GM12878 (cell line): ENCODE results near the gene CDH4. TPM values are rescaled to one million over a fixed set of nuclear protein-coding genes. Genes with fewer than 3 reads are reported as not detected.

ENCODE experiments used
- ATAC-seq: fragments of 200-7000 bp; cut with Tn5 transposase; 3 replicates; pipeline ENCODE4 v1.9.1; 2020; ENCODE audit warnings: mild to moderate bottlenecking, moderate library complexity
- BruUV-seq: library from RNA; stranded (reverse); fragments of 400-500 nt; replicated peaks from 2 replicates; lab custom pipeline; 2021; lab: Mats Ljungman, UMichigan
- CTCF ChIA-PET: fragments of 300-600 bp; sonication (Branson Sonifier 250); formaldehyde crosslinking; extraction: SDS; loops from one replicate; lab custom pipeline; 2021; ENCODE audit warnings: inconsistent platforms; lab: Yijun Ruan, JAX
- POLR2A ChIA-PET: fragments of 350-600 bp; formaldehyde crosslinking; extraction: SDS; loops from one replicate; lab custom pipeline; 2021; ENCODE audit warnings: inconsistent platforms; lab: Charles Lee
- RAD21 ChIA-PET: fragments of 300-600 bp; sonication (Branson Sonifier 250); formaldehyde crosslinking; loops from one replicate; lab custom pipeline; 2023; ENCODE audit warnings: antibody characterized with exemption; ENCODE audit not compliant: unreplicated experiment; lab: Charles Lee
- SMC1A ChIA-PET: fragments of 300-600 bp; sonication (Branson Sonifier 250); formaldehyde crosslinking; loops from one replicate; lab custom pipeline; 2023; ENCODE audit not compliant: unreplicated experiment, uncharacterized antibody; lab: Charles Lee
- DNase-seq: peaks from one replicate; pipeline ENCODE4 v3.0.0-alpha.2; 2011; ENCODE audit warnings: low read depth, low spot score
- FAIRE-seq: peaks from 3 replicates; lab custom pipeline; 2011; peaks lifted over from hg19 to GRCh38; lab: Jason Lieb, UNC
- H2AFZ ChIP-seq: 2 replicates; pipeline ENCODE4 v1.6.0; 2011; ENCODE audit warnings: low read depth, low read length, control low read depth; ENCODE audit not compliant: control insufficient read depth
- H3K27ac ChIP-seq: 2 replicates; pipeline ENCODE4 v1.5.1; 2011; ENCODE audit warnings: control low read depth; ENCODE audit not compliant: control insufficient read depth, insufficient read depth
- H3K27me3 ChIP-seq, 2 experiments: replicated peaks in 1 of 2; 2 replicates each; pipeline versions ENCODE4 v1.6.0 to v1.6.1; 2011; ENCODE audit warnings: low read length in 1 of 2; ENCODE audit not compliant: control insufficient read depth in 2 of 2, insufficient read depth in 2 of 2
- H3K36me3 ChIP-seq, 2 experiments: 2 replicates each; pipeline ENCODE4 v1.5.1; 2011; ENCODE audit warnings: low read length in 1 of 2; ENCODE audit not compliant: control insufficient read depth in 2 of 2, insufficient read depth in 2 of 2
- H3K4me1 ChIP-seq: 2 replicates; pipeline ENCODE4 v1.6.1; 2011; ENCODE audit warnings: mild to moderate bottlenecking, low read length, moderate library complexity, mixed read lengths; ENCODE audit not compliant: control insufficient read depth, insufficient read depth
- H3K4me2 ChIP-seq: 2 replicates; pipeline ENCODE4 v1.6.0; 2011; ENCODE audit warnings: control low read depth; ENCODE audit not compliant: control insufficient read depth, insufficient read depth
- H3K4me3 ChIP-seq: fragments of 200-600 bp; sonication (generic); 2 replicates; pipeline ENCODE4 v1.5.1; 2016
- H3K79me2 ChIP-seq: 2 replicates; pipeline ENCODE4 v1.6.0; 2011; ENCODE audit warnings: low read length; ENCODE audit not compliant: control insufficient read depth, insufficient read depth
- H3K9ac ChIP-seq: 2 replicates; pipeline ENCODE4 v1.8.0; 2011; ENCODE audit warnings: low read length, control low read depth, mixed read lengths; ENCODE audit not compliant: control insufficient read depth, insufficient read depth
- H3K9me3 ChIP-seq: replicated peaks from 3 replicates; pipeline ENCODE4 v1.5.1; 2011; ENCODE audit warnings: mild to moderate bottlenecking, low read length; ENCODE audit not compliant: control insufficient read depth, insufficient read depth
- H4K20me1 ChIP-seq: 2 replicates; pipeline ENCODE4 v1.6.0; 2011; ENCODE audit not compliant: control insufficient read depth, insufficient read depth
- KDM1A ChIP-seq: fragments of 200-600 bp; sonication (generic); IDR thresholded peaks from 2 replicates; pipeline ENCODE4 v1.6.1; 2016; ENCODE audit warnings: borderline replicate concordance
- MYC ChIP-seq: IDR thresholded peaks from 2 replicates; pipeline ENCODE4 v1.6.1; 2011; ENCODE audit warnings: mild to moderate bottlenecking, low read length, moderate library complexity, inconsistent platforms; ENCODE audit not compliant: insufficient read depth, insufficient replicate concordance, insufficient read length, severe bottlenecking
- NBN ChIP-seq: fragments of 450-650 bp; IDR thresholded peaks from 2 replicates; pipeline ENCODE4 v1.6.1; 2016
- PML ChIP-seq: IDR thresholded peaks from 2 replicates; pipeline ENCODE4 v1.6.1; 2012; ENCODE audit warnings: low read length, inconsistent platforms
- POLR2AphosphoS5 ChIP-seq: IDR thresholded peaks from 2 replicates; pipeline ENCODE4 v1.6.1; 2011; ENCODE audit warnings: mild to moderate bottlenecking, low read length, inconsistent platforms
- SMAD1 ChIP-seq: fragments of 450-650 bp; IDR thresholded peaks from 2 replicates; pipeline ENCODE4 v1.6.1; 2018; ENCODE audit warnings: mild to moderate bottlenecking, low read depth; ENCODE audit not compliant: partially characterized antibody
- SMARCA5 ChIP-seq: fragments of 450-650 bp; IDR thresholded peaks from 2 replicates; pipeline ENCODE4 v1.6.1; 2017; ENCODE audit warnings: mild to moderate bottlenecking
- TARDBP ChIP-seq: IDR thresholded peaks from 2 replicates; pipeline ENCODE4 v1.6.1; 2016; ENCODE audit warnings: borderline replicate concordance
- ZSCAN29 ChIP-seq: fragments of 450-650 bp; IDR thresholded peaks from 2 replicates; pipeline ENCODE4 v1.6.1; 2017; ENCODE audit warnings: mild to moderate bottlenecking, moderate library complexity
- WGBS: methylation state at CpG from one replicate; pipeline ENCODE4 v1.1.6; 2016; ENCODE audit warnings: low lambda C conversion rate; ENCODE audit not compliant: insufficient replicate concordance, insufficient coverage; ENCODE audit errors: missing lambda C conversion rate; 5-methylcytosine and 5-hydroxymethylcytosine counted together
- in situ Hi-C: fragments of 300-500 bp; cut with MboI; formaldehyde crosslinking; loops from 9 replicates; pipeline ENCODE4 v1.14.3; 2018; ENCODE audit warnings: mixed read lengths
- intact Hi-C: fragments of 100-400 bp; cut with micrococcal nuclease; formaldehyde crosslinking; loops from one replicate; pipeline ENCODE4 v1.14.2; 2022; ENCODE audit not compliant: unreplicated experiment
- polyA plus RNA-seq, 11 experiments: library from polyadenylated mRNA; depleted of rRNA in 4 of 11; unstranded in 6 of 11; stranded (reverse) in 5 of 11; fragments of >200 nt; fragmentation: Nextera tagmentation in 4 of 11; fragmentation: Illumina TruSeq in 1 of 11; extraction: Ambion mirVana in 4 of 11; extraction: Trizol in 1 of 11; gene quantifications; 1 replicate in 1 of 11; 2 replicates in 10 of 11; pipeline versions ENCODE4 v1.2.1 to v1.2.3, GENCODE V29; 2011 to 2016; ENCODE audit warnings: inconsistent platforms in 2 of 11, missing spikeins in 2 of 11, low read depth in 1 of 11
- total RNA-seq, 4 experiments: library from RNA; depleted of rRNA in 3 of 4; stranded (reverse); fragments of >200 nt in 3 of 4; fragmentation: Illumina TruSeq in 1 of 4; extraction: Trizol in 1 of 4; gene quantifications; 2 replicates each; pipeline versions ENCODE4 v1.2.1 to v1.2.3, GENCODE V29; 2013 to 2021
- TF ChIP-seq, protein P1 (sequence below): fragments of 450-650 bp; conservative IDR thresholded peaks from 2 replicates; pipeline ENCODE4 v1.6.1; 2017; ENCODE audit warnings: mild to moderate bottlenecking, moderate library complexity
- TF ChIP-seq, protein P2 (sequence below): IDR thresholded peaks from 2 replicates; pipeline ENCODE4 v1.6.1; 2011; ENCODE audit warnings: borderline replicate concordance, low read depth, mild to moderate bottlenecking, moderate library complexity, low read length; ENCODE audit not compliant: insufficient read depth, poor library complexity, severe bottlenecking
- TF ChIP-seq, protein P3 (sequence below): fragments of 450-650 bp; formaldehyde crosslinking; IDR thresholded peaks from 2 replicates; pipeline ENCODE4 v1.4.0; 2022; ENCODE audit warnings: mild to moderate bottlenecking, moderate library complexity

CDH4 gene
- total and polyA plus RNA-seq, 10 of the 15 experiments (the other 5 are each of a cell fraction or from before 2014, with no cell fraction given) = not detected

DNA sequence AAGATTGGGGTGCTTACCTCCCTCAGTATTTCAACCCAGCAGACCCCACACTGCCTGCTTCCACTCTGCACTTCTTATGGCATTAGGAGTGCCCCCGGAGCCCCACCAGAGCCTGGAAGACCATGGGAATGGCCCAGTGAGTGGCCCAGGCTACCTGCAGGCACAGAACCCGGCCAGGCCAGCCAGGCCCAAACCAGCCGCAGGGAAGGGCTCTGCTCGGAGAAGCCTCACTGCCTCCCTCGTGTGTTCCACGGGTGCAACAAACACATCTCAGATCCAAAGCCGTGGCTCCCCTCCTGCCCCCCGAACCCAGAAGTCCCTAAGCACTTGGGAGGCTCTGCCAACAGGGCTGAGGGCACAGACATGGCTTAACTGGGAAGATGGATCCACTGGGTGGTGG lies 283.9 kb downstream of the CDH4 start:
- 35% methylated on average over 8 of the region's 8 CpGs for WGBS
- no peaks in the 10 kb centered on the region for H3K36me3 ChIP-seq
- POLR2A ChIA-PET = no interaction called here
- H2AFZ ChIP-seq = no peak overlapping the region
- in situ Hi-C loops = no loop called here
- no peaks in the 10 kb centered on the region for H3K79me2 ChIP-seq
- no peak overlapping the region for H3K9ac ChIP-seq
- SMC1A ChIA-PET = no interaction called here
- CTCF ChIA-PET = no interaction called here
- TF ChIP-seq MYC = no peak
- TF ChIP-seq NBN = no peak
- no peak for TF ChIP-seq SMARCA5
- TF ChIP-seq, protein P1, sequence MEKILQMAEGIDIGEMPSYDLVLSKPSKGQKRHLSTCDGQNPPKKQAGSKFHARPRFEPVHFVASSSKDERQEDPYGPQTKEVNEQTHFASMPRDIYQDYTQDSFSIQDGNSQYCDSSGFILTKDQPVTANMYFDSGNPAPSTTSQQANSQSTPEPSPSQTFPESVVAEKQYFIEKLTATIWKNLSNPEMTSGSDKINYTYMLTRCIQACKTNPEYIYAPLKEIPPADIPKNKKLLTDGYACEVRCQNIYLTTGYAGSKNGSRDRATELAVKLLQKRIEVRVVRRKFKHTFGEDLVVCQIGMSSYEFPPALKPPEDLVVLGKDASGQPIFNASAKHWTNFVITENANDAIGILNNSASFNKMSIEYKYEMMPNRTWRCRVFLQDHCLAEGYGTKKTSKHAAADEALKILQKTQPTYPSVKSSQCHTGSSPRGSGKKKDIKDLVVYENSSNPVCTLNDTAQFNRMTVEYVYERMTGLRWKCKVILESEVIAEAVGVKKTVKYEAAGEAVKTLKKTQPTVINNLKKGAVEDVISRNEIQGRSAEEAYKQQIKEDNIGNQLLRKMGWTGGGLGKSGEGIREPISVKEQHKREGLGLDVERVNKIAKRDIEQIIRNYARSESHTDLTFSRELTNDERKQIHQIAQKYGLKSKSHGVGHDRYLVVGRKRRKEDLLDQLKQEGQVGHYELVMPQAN = no peak
- no peak for TF ChIP-seq SMAD1
- no peak for TF ChIP-seq ZSCAN29
- TF ChIP-seq KDM1A = no peak
- no peak for TF ChIP-seq POLR2AphosphoS5
- TF ChIP-seq, protein P2, sequence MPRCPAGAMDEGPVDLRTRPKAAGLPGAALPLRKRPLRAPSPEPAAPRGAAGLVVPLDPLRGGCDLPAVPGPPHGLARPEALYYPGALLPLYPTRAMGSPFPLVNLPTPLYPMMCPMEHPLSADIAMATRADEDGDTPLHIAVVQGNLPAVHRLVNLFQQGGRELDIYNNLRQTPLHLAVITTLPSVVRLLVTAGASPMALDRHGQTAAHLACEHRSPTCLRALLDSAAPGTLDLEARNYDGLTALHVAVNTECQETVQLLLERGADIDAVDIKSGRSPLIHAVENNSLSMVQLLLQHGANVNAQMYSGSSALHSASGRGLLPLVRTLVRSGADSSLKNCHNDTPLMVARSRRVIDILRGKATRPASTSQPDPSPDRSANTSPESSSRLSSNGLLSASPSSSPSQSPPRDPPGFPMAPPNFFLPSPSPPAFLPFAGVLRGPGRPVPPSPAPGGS = no peak
- TF ChIP-seq PML = no peak
- TF ChIP-seq, protein P3, sequence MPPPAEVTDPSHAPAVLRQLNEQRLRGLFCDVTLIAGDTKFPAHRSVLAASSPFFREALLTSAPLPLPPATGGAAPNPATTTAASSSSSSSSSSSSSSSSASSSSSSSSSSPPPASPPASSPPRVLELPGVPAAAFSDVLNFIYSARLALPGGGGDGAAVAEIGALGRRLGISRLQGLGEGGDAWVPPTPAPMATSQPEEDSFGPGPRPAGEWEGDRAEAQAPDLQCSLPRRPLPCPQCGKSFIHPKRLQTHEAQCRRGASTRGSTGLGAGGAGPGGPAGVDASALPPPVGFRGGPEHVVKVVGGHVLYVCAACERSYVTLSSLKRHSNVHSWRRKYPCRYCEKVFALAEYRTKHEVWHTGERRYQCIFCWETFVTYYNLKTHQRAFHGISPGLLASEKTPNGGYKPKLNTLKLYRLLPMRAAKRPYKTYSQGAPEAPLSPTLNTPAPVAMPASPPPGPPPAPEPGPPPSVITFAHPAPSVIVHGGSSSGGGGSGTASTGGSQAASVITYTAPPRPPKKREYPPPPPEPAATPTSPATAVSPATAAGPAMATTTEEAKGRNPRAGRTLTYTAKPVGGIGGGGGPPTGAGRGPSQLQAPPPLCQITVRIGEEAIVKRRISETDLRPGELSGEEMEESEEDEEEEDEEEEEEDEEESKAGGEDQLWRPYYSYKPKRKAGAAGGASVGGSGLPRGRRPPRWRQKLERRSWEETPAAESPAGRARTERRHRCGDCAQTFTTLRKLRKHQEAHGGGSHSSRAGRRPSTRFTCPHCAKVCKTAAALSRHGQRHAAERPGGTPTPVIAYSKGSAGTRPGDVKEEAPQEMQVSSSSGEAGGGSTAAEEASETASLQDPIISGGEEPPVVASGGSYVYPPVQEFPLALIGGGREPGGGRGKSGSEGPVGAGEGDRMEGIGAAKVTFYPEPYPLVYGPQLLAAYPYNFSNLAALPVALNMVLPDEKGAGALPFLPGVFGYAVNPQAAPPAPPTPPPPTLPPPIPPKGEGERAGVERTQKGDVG (CRISPR knock-in tag) = no peak
- no peak for TF ChIP-seq TARDBP
- TF ChIP-seq, all 136 proteins: peak for 0
- Histone ChIP-seq H3K4me2 (no peak overlapping the region), H3K4me3 (no peak overlapping the region), H3K4me1 (no peaks in the 10 kb centered on the region), H3K27ac (no peak overlapping the region), H3K9me3 (no peaks in the 10 kb centered on the region; the same call in 2 of the 3 replicates), H3K27me3 (no peaks in the 10 kb centered on the region), H4K20me1 (no peaks in the 10 kb centered on the region)
- RAD21 ChIA-PET = no interaction called here
- BruUV-seq = no TSS peak
- FAIRE-seq = no peak
- no peak for ATAC-seq
- DNase-seq = no peak
- intact Hi-C loops = no loop called here
